VCaP (cell line): Measurements from ENCODE around the gene DGKE.

Source experiments
- H3K27ac ChIP-seq: fragments of 450-650 bp; 2 replicates; pipeline ENCODE4 v1.5.1; 2017
- CTCF ChIP-seq: fragments of 450-650 bp; conservative IDR thresholded peaks from 2 replicates; pipeline ENCODE4 v1.5.1; 2017; ENCODE audit warnings: mild to moderate bottlenecking, moderate library complexity

The DGKE gene

GRCh38 chr17:56881685-56882295 lies 47.8 kb downstream of the DGKE start:
- no peak for TF ChIP-seq CTCF
- H3K27ac ChIP-seq, result no peak overlapping the region

DNA sequence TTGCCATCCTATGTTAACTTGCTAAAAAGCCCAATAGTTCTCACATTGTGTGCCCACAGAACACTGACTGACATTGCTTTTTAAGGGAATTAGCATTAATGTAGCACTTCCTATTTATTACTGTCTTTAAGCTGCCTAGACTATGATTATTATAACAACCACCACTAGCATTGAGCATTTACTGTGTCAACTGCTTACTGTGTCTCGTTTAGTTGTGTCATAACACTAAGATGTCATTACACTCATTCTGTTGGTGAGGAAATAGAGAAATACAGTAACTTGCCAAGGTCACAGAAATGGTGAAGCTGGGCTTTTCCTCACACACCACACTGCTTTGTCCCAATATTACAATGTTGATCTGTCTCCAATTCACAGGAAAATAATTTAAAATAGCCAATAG lies 49.7 kb downstream of the DGKE start:
- no peak for TF ChIP-seq CTCF

DNA sequence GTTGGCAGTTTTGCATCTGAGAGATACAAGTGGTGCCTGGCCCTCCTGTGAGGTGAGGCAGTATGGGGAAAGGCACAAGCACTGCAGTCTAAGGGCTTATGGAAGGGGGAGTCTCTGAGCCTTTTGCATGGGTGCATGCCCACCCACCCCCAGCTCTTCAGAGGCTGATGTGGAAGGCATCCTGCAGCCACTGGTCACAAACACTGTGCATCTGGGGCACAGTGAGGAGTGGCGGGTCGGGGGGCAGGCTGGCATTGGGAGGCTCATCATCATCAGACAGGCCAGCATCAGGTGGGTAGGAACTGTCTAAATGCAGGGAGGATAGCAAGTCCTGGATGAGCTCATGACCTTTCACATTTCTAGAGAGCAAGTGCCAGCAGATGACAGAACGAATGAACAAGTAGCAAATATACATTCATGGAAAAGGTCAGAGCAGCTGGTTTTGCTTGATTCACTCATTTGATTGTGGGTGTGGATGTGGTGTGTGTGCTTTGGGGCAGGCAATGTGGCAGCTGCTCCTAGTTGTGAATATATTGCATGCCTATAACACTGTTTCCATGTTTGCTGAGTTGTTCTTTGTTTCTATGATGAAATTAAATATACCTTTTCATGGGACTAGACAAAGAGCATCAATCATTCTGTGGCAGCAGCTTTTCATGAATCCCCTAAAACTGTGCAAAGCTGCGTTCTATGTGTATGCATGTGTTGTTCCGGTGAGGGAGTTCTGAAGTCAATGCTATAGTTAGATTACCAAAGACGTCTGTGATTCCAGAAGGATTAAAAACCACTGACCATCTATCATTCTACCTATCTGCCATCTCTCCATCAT lies 50.7 kb downstream of the DGKE start:
- TF ChIP-seq CTCF, result no peak
- no peak overlapping the region for H3K27ac ChIP-seq

More for the DNA sequence above, 49.7 kb downstream of the DGKE start:
- H3K27ac ChIP-seq, result no peak overlapping the region

DNA sequence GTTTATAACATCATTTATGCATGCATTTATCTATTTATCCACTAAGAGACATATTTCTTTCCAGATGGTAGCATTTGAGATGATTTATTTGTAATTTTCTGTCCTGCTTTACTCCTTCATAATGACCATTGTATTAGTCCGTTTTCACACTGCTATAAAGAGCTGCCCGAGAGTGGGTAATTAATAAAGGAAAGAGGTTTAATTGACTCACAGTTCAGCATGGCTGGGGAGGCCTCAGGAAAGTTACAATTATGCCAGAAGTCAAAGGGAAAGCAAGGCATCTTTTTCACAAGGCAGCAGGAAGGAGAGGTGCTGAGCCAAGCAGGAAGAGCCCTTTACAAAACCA lies 51.3 kb downstream of the DGKE start:
- no peak for TF ChIP-seq CTCF
- no peak overlapping the region for H3K27ac ChIP-seq

- no peak for TF ChIP-seq CTCF
- no peak overlapping the region for H3K27ac ChIP-seq
Observed at GRCh38 chr17:56886288-56886731, 52.4 kb downstream of the DGKE start.

- no peak for TF ChIP-seq CTCF
- H3K27ac ChIP-seq, result no peak overlapping the region
Observed at GRCh38 chr17:56887105-56887504, 53.2 kb downstream of the DGKE start.

GRCh38 chr17:56887552-56888467 lies 53.9 kb downstream of the DGKE start:
- no peak for TF ChIP-seq CTCF

More at GRCh38 chr17:56887552-56888467, 53.9 kb downstream of the DGKE start:
- no peak overlapping the region for H3K27ac ChIP-seq
